GM23338 (cell line): ENCODE results near the gene FAM174C. TPM values are rescaled to one million over a fixed set of nuclear protein-coding genes. Genes with fewer than 3 reads are reported as not detected.

Experiments used
- ATAC-seq: fragments of 200-7000 bp; cut with Tn5 transposase; 3 replicates; pipeline ENCODE4 v1.9.1; 2020
- DNase-seq: peaks from one replicate; pipeline ENCODE4 v3.0.0-alpha.2; 2015; ENCODE audit warnings: low spot score
- H2AFZ ChIP-seq: fragments of 200-600 bp; sonication (generic); 2 replicates; pipeline ENCODE4 v1.8.0; 2016; ENCODE audit warnings: antibody characterized with exemption, mild to moderate bottlenecking, moderate library complexity
- H3F3A ChIP-seq: fragments of 200-600 bp; sonication (generic); replicated peaks from 2 replicates; pipeline ENCODE4 v1.8.0; 2017; ENCODE audit warnings: antibody characterized with exemption, mixed run types, low read depth
- H3K27ac ChIP-seq: fragments of 200-600 bp; sonication (generic); 2 replicates; pipeline ENCODE4 v1.6.1; 2016; ENCODE audit warnings: low read depth
- H3K27me3 ChIP-seq: fragments of 200-600 bp; sonication (generic); 2 replicates; pipeline ENCODE4 v1.8.0; 2016; ENCODE audit warnings: mild to moderate bottlenecking, mixed run types, moderate library complexity; ENCODE audit not compliant: insufficient read depth
- H3K36me3 ChIP-seq: fragments of 200-600 bp; sonication (generic); 2 replicates; pipeline ENCODE4 v1.8.0; 2016; ENCODE audit warnings: mild to moderate bottlenecking; ENCODE audit not compliant: insufficient read depth
- H3K4me1 ChIP-seq: fragments of 200-600 bp; sonication (generic); 2 replicates; pipeline ENCODE4 v1.8.0; 2016; ENCODE audit warnings: mild to moderate bottlenecking, moderate library complexity; ENCODE audit not compliant: insufficient read depth
- H3K4me2 ChIP-seq: fragments of 200-600 bp; sonication (generic); 2 replicates; pipeline ENCODE4 v1.7.1; 2017; ENCODE audit warnings: mixed run types
- H3K4me3 ChIP-seq: fragments of 200-600 bp; sonication (generic); 2 replicates; pipeline ENCODE4 v1.6.1; 2016; ENCODE audit warnings: mixed run types
- H3K79me2 ChIP-seq: fragments of 200-600 bp; sonication (generic); replicated peaks from 2 replicates; pipeline ENCODE4 v1.8.0; 2017; ENCODE audit warnings: mild to moderate bottlenecking; ENCODE audit not compliant: insufficient read depth
- H3K9me2 ChIP-seq: fragments of 200-600 bp; sonication (generic); 2 replicates; pipeline ENCODE4 v1.8.0; 2017; ENCODE audit not compliant: insufficient read depth
- H4K20me1 ChIP-seq: fragments of 200-600 bp; sonication (generic); replicated peaks from 2 replicates; pipeline ENCODE4 v1.8.0; 2017; ENCODE audit warnings: mild to moderate bottlenecking; ENCODE audit not compliant: insufficient read depth
- H3K27ac Mint-ChIP-seq: 2 replicates; pipeline ENCODE4 v1.8.0; 2020; ENCODE audit warnings: inconsistent platforms, mild to moderate bottlenecking, moderate library complexity, mixed read lengths
- H3K27me3 Mint-ChIP-seq: 3 replicates; pipeline ENCODE4 v1.8.0; 2022; ENCODE audit warnings: low read depth, mild to moderate bottlenecking, moderate library complexity, mixed read lengths, inconsistent platforms; ENCODE audit not compliant: insufficient read depth, poor library complexity
- H3K36me3 Mint-ChIP-seq: 3 replicates; pipeline ENCODE4 v1.8.0; 2021; ENCODE audit warnings: low read depth, mild to moderate bottlenecking, inconsistent platforms, moderate library complexity, mixed read lengths
- H3K4me1 Mint-ChIP-seq: 3 replicates; pipeline ENCODE4 v1.8.0; 2020; ENCODE audit warnings: mild to moderate bottlenecking, inconsistent platforms, mixed read lengths
- H3K4me3 Mint-ChIP-seq: 3 replicates; pipeline ENCODE4 v1.8.0; 2021; ENCODE audit warnings: moderate library complexity, mild to moderate bottlenecking, inconsistent platforms, mixed read lengths
- H3K9me3 Mint-ChIP-seq: 3 replicates; pipeline ENCODE4 v1.8.0; 2020; ENCODE audit warnings: moderate library complexity, mild to moderate bottlenecking, inconsistent platforms, mixed read lengths
- CREB1 ChIP-seq: fragments of 250-450 bp; sonication (Bioruptor Pico); IDR thresholded peaks from 2 replicates; pipeline ENCODE4 v1.5.0; 2020; ENCODE audit warnings: low read depth, mild to moderate bottlenecking, moderate library complexity
- ETS1 ChIP-seq: IDR thresholded peaks from 2 replicates; pipeline ENCODE4 v1.6.1; 2016; ENCODE audit warnings: antibody characterized with exemption
- EZH2 ChIP-seq: fragments of 200-600 bp; sonication (generic); IDR thresholded peaks from one replicate; pipeline ENCODE4 v1.8.0; 2017; ENCODE audit warnings: antibody characterized with exemption, mild to moderate bottlenecking, low read depth; ENCODE audit not compliant: unreplicated experiment
- EZH2phosphoT487 ChIP-seq: fragments of 200-600 bp; sonication (generic); IDR thresholded peaks from one replicate; pipeline ENCODE4 v1.8.1; 2018; ENCODE audit warnings: antibody characterized with exemption; ENCODE audit not compliant: unreplicated experiment
- JUNB ChIP-seq: IDR thresholded peaks from one replicate; pipeline ENCODE4 v1.6.1; 2016; ENCODE audit warnings: antibody characterized with exemption; ENCODE audit not compliant: unreplicated experiment
- POLR2AphosphoS5 ChIP-seq: IDR thresholded peaks from 2 replicates; pipeline ENCODE4 v1.6.1; 2016; ENCODE audit warnings: antibody characterized with exemption, low read depth
- REST ChIP-seq: IDR thresholded peaks from one replicate; pipeline ENCODE4 v1.6.1; 2018; ENCODE audit warnings: antibody characterized with exemption; ENCODE audit not compliant: unreplicated experiment
- STAT1 ChIP-seq: IDR thresholded peaks from one replicate; pipeline ENCODE4 v1.6.1; 2016; ENCODE audit warnings: antibody characterized with exemption; ENCODE audit not compliant: unreplicated experiment
- ZNF114 ChIP-seq: fragments of 250-450 bp; sonication (Bioruptor Pico); IDR thresholded peaks from 2 replicates; pipeline ENCODE4 v1.5.0; 2020; ENCODE audit warnings: mild to moderate bottlenecking, moderate library complexity
- ZNF331 ChIP-seq: fragments of 250-450 bp; sonication (Bioruptor Pico); IDR thresholded peaks from 2 replicates; pipeline ENCODE4 v1.5.0; 2020; ENCODE audit warnings: low read depth, mild to moderate bottlenecking, moderate library complexity
- polyA plus RNA-seq: library from polyadenylated mRNA; unstranded; fragments of >200 nt; fragmentation: Nextera tagmentation; extraction: Ambion mirVana; gene quantifications from 2 replicates; pipeline ENCODE4 v1.2.1, GENCODE V29; 2016
- total RNA-seq: library from RNA; depleted of rRNA; stranded (reverse); fragments of >200 nt; shearing (Covaris generic); gene quantifications from 2 replicates; pipeline ENCODE4 v1.2.3, GENCODE V29; 2014
- TF ChIP-seq, protein P1 (sequence below), 2 experiments: fragments of 200-600 bp in 1 of 2; sonication (generic) in 1 of 2; conservative IDR thresholded peaks; 2 replicates each; pipeline versions ENCODE4 v1.5.1 to v1.6.1; 2016 to 2017; ENCODE audit warnings: antibody characterized with exemption in 2 of 2, low read depth in 2 of 2, mild to moderate bottlenecking in 2 of 2, moderate library complexity in 1 of 2

Gene FAM174C
- total and polyA plus RNA-seq, 2 experiments from 2014 or later = 60.4 to 68.0 TPM

DNA sequence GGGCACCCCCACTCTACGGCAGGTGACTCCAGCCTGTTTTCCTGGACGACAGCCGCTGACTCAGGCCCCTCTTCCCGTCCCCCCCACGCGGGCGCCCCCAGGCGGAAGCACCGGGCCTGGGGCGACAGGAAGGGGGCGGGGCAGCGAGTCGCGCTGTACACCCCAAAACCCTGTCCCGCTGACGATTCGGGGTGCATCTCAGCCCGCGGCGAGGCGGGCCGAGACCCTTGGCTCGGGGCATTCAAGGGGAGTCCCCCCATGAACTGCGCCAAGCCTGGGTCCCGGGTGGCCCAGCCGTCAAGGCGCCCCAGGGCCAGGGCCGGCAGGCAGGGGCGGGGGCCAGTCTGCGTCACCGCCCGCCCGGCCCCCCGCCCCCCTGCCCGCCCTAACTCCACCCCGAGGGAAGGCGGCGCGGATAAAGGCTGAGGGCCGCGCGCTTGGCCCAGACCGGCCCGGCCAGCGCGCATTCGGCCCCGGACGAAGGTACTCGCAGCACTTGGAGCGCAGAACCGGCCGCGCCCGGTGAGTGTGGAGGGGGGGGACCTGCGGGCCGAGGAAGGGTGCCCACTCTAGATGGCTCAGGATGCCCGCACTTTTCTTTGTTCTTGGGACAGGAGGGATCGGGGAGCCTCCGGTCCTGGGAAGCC lies 27.1 kb upstream of the FAM174C start, which contains the start of gene MIDN:
MIDN (plus strand) TSS at position 445 of the 647 bp plus-strand sequence. CDS start 1,714 bp downstream, outside the sequence.
- Histone ChIP-seq H3K79me2 (peaks cover 26% of the 10 kb centered on the region), H2AFZ (no peak within 1 kb of the TSS), H3K4me2 (peak within 1 kb of the TSS; percentile 78), H3K27me3 (no peaks in the 10 kb centered on the region), H3K4me3 (peak within 1 kb of the TSS; percentile 84), H3K4me1 (peaks cover 3% of the 10 kb centered on the region; the same call in 1 of the 2 replicates), H3K36me3 (no peaks in the 10 kb centered on the region), H4K20me1 (peaks cover 11% of the 10 kb centered on the region), H3K9me2 (no peaks in the 10 kb centered on the region), H3F3A (peaks cover 9% of the 10 kb centered on the region), H3K27ac (peak within 1 kb of the TSS; percentile 94)
- peaks cover 5% of the 10 kb centered on the region; the same call in 2 of the 3 replicates for H3K4me1 Mint-ChIP-seq
- peaks cover 16% of the 10 kb centered on the region for H3K27me3 Mint-ChIP-seq
- H3K27ac Mint-ChIP-seq = peak within 1 kb of the TSS; percentile 96
- ATAC-seq (peak; percentile 26), DNase-seq (peak; percentile 84)
- TF ChIP-seq STAT1 = no peak
- TF ChIP-seq POLR2AphosphoS5 = peak; percentile 93
- no peak for TF ChIP-seq JUNB
- TF ChIP-seq ZNF114 = no peak
- TF ChIP-seq ZNF331 = no peak
- TF ChIP-seq EZH2 = no peak
- no peak; the same call in 1 of the 2 replicates for TF ChIP-seq ETS1
- TF ChIP-seq CREB1 (CRISPR knock-in tag) = peak; percentile 76
- no peak for TF ChIP-seq EZH2phosphoT487
- TF ChIP-seq, protein P1, sequence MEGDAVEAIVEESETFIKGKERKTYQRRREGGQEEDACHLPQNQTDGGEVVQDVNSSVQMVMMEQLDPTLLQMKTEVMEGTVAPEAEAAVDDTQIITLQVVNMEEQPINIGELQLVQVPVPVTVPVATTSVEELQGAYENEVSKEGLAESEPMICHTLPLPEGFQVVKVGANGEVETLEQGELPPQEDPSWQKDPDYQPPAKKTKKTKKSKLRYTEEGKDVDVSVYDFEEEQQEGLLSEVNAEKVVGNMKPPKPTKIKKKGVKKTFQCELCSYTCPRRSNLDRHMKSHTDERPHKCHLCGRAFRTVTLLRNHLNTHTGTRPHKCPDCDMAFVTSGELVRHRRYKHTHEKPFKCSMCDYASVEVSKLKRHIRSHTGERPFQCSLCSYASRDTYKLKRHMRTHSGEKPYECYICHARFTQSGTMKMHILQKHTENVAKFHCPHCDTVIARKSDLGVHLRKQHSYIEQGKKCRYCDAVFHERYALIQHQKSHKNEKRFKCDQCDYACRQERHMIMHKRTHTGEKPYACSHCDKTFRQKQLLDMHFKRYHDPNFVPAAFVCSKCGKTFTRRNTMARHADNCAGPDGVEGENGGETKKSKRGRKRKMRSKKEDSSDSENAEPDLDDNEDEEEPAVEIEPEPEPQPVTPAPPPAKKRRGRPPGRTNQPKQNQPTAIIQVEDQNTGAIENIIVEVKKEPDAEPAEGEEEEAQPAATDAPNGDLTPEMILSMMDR (conservative IDR thresholded peaks at IDR 0.05; ENCODE audit: low read depth in 2 of 2) = peak; percentile 37 to 64
- H3K9me3 Mint-ChIP-seq = no peaks in the 10 kb centered on the region; the same call in 2 of the 3 replicates
- H3K4me3 Mint-ChIP-seq = peak within 1 kb of the TSS; percentile 78
- H3K36me3 Mint-ChIP-seq = peaks cover 24% of the 10 kb centered on the region; the same call in 2 of the 3 replicates

- ATAC-seq (peak; percentile 5), DNase-seq (peak; percentile 90)
- Histone ChIP-seq H3F3A (peaks cover 10% of the 10 kb centered on the region), H2AFZ (no peak overlapping the region), H3K4me1 (peaks cover 3% of the 10 kb centered on the region; the same call in 1 of the 2 replicates), H3K4me2 (peak overlapping the region; percentile 78), H3K27ac (peak overlapping the region; percentile 94), H3K79me2 (peaks cover 31% of the 10 kb centered on the region), H3K9me2 (no peaks in the 10 kb centered on the region), H3K27me3 (no peaks in the 10 kb centered on the region), H4K20me1 (peaks cover 11% of the 10 kb centered on the region), H3K4me3 (peak overlapping the region; percentile 84), H3K36me3 (no peaks in the 10 kb centered on the region)
- no peak for TF ChIP-seq ZNF114
- no peak for TF ChIP-seq JUNB
- TF ChIP-seq, protein P1 (conservative IDR thresholded peaks at IDR 0.05; ENCODE audit: low read depth in 2 of 2) = peak; percentile 59 to 62
- TF ChIP-seq CREB1 (CRISPR knock-in tag) = peak; percentile 66
- no peak for TF ChIP-seq ZNF331
- TF ChIP-seq STAT1 = no peak
- no peak; the same call in 1 of the 2 replicates for TF ChIP-seq POLR2AphosphoS5
- TF ChIP-seq REST = no peak
- peaks cover 16% of the 10 kb centered on the region for H3K27me3 Mint-ChIP-seq
- H3K36me3 Mint-ChIP-seq = peaks cover 29% of the 10 kb centered on the region; the same call in 2 of the 3 replicates
- peak overlapping the region; percentile 96 for H3K27ac Mint-ChIP-seq
- H3K4me1 Mint-ChIP-seq = peaks cover 8% of the 10 kb centered on the region
- no peaks in the 10 kb centered on the region; the same call in 2 of the 3 replicates for H3K9me3 Mint-ChIP-seq
- peak overlapping the region; percentile 78 for H3K4me3 Mint-ChIP-seq
These were observed 26.5 kb upstream of the FAM174C start for GRCh38 chr19:1248786-1249297.
